HT-29 (cell line): ENCODE results near the gene ZNF148. TPM values are rescaled to one million over a fixed set of nuclear protein-coding genes. Genes with fewer than 3 reads are reported as not detected.

Experiments used
- DNase-seq: peaks from one replicate; pipeline ENCODE4 v3.0.0-alpha.2; 2015; ENCODE audit warnings: low spot score
- small RNA-seq: library from RNA; depleted of rRNA; stranded (forward); fragments of <200 nt; gene quantifications from one replicate; pipeline ENCODE3, GENCODE V24; 2014
- total RNA-seq: library from RNA; depleted of rRNA; stranded (reverse); fragments of >200 nt; shearing (Covaris generic); gene quantifications from 2 replicates; pipeline ENCODE4 v1.2.3, GENCODE V29; 2014; rRNA removed

The ZNF148 gene
- total RNA-seq, 1 experiment from 2014 or later: 18.8 TPM

DNA sequence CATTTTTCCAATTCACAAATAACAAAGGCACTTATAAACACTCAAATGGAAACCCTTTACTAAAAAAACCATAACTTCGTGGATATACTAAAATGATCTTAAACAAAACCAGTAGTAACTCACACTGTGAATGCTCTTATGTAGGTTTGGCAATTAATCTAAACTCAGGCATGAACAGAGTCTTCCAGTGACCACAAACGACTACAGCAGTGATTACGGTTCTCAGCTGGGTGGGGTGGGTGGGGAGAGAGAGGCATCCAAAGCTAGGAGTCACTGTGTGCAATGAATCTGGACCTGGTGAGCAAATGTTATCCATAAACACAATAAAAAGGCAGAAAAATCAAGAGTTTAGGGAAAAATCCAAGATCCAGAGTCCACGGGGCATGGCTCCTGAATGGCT, 183.9 kb downstream of the ZNF148 start:
- no peak for DNase-seq

DNA sequence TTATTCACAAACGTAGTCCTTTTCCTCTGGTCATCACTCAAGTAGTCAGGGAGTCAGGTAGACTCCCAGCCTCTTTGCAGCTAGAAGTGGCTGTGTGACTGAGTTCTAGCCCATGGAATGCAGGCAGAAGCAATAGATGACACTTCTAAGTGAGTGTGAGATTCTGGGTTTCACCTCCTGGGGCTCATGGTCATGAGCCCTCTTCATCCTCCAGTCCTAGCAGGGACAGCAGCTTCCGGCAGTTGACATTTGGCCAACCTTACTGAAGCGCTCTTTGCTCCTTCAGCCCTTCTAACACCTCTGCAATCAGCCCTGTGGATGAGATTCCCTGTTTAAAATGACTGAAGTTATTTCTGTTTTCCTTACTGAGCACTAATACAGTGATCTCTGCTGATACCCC, 184.3 kb downstream of the ZNF148 start:
- DNase-seq: no peak

DNA sequence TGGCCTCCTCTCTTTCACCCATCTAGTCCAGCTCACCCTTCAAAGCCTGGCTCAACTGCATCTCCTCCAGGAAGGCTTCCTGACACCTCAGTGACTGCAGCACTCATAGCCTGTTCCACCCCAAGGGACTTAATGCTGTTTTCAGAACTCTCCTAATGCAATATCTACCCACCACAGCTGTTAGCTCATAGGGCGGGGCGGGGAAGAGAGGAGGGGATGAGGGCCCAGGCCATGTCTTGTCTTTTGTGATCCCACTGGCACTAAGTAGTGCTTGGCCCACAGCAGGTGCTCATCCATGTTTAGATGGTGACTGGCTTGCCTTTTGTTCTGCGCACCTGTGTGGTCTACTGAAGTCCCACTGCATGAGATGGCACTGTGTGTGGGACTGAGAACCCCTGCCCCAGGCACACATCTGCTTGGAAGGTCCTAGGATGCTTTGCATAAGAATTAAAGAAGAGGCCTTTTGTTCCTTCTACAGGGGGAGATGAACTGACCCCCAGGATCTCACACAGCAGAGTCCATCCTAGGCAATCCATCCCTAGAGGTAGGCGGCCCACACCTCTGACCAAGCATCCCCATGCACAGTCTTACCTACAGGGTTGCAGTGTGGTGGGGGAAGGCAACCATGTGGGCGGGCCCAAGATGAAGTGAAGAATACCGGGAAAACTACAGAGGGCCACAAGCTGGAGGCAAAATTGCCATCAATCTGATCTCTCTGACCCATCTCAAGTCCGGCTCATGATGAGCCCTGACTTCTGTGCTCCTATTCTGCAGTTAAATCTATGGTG, 185.6 kb downstream of the ZNF148 start:
- DNase-seq: no peak

DNA sequence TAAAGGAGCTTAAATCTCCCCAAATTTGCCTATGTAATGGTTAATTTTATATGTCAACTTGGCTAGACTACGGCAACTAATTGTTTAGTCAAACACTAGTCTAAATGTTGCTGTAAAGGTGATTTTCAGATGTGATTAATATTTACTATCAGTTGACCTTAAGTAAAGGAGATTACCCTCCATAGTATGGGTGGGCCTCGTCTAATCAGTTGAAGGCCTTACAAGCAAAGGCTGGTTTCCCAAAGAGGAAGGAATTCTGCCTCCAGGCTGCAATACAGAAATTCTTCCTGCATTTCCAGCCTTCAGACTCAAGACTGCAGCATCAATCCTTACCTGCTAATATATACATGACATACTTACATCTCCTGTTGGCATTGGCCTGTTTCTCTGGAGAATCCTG, 186.2 kb downstream of the ZNF148 start:
- DNase-seq: no peak

DNA sequence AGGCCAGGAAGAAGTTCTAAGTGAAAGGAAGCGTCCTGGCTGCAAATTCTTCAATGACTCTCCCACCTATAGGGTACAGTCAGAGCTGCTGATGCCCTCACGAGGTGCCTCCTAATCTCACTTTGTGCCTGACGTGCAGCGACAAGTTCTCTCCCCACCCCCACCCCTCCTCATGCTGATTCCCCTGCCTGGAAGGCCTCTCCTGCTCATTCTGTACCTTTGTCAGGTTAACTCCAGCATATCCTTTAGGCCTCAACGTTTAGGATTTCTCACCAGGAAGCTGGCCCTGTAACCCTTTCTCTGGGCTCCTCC, 187.6 kb downstream of the ZNF148 start:
- DNase-seq: no peak

DNA sequence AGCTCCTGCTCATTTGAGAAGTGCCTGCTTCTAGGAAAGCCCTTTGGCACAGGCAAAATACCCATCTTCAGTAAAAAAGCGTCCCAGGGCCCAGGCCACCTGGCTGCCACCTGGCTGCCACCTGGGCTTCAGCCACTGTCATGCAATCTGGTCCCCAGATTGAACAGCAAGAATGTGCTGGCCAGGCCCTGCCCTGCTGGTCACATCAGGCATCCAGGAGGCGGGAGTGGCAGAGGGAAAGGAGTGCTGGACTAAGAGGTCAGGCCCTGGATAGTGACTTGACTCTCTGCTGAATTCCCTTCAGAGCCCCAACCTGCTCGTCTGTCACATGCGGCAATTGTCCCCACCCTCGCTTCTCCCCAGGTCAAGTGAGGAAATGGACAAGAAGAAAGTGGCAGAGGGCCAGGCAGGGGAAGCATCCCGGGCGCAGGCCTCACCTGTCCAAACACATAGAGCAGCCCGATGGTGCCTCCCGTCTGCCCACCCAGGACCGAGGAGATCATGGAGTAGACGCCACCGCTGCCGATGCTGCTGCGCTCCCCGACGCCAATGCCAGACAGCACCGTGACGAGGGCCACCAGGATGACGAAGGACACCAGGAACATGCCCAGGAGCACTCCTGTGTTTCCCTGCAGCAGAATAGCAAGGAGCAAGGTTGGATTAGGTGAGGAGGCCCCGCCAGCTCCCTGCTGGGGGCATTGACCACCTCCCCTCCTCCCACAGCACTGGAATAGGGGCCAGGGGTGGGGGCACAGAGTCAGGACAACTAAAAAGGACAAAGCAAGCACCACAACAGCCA, 188.1 kb downstream of the ZNF148 start:
- no peak for DNase-seq

DNA sequence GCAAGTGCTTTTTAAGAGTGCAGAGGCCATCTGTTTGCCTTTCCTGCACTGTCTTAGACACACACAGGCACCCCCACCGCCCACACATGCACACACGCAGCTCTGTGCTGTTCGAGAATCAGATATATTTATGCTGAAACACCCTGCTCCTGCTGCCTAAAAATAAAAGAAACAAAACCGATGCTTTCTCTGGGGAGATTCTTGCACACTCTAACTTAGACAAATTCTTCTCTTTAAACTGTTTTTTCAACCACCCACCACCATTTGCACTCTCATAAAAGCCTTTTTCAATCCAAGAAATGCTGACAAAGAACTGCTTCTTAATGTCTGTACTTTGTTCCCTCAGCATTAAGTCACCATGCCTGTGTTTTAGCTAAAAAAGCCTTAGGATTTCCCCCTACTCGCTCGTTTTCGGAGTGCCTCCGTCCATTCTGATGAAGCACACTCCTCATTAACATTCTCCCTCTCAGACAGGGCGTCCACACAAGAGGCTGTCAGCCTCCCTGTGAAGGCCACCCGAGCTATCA, 188.8 kb downstream of the ZNF148 start:
- no peak for DNase-seq

DNA sequence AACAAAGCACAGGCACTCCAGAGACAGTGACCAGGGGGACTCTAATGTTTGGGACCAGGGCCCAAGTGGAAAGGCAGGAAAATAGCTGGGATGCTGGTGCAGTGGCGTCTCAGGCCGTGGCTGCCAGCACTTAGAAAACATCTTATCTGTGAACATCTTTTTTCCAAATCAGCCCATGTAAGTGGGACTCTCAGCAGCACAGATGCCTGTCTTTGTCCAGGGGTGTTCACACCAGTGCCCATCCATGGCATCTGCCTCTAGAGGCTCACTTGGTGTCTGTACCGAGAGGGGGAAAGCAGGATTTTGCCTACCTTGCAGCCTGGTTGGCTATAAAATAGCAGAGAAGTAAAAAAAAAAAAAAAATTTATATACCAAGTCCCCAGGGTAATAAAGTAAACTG, 189.3 kb downstream of the ZNF148 start:
- no peak for DNase-seq

DNA sequence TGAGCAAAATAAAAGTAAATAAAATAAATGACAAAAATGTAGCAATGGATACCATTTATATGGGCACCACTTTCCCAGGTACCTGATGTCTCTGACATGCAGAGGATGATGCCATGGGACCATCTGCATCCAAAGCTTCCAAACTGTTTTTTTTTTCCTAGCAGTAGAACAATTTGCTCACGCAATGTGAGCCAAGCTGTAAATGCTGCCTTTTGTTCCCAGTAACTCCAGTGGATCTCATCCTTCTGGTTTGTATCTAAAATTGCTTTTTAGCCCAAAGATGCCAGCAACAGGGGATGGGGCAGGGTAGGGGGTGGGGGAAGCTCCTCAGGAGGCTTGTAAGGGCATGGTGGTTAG, 195.3 kb downstream of the ZNF148 start:
- DNase-seq: no peak

DNA sequence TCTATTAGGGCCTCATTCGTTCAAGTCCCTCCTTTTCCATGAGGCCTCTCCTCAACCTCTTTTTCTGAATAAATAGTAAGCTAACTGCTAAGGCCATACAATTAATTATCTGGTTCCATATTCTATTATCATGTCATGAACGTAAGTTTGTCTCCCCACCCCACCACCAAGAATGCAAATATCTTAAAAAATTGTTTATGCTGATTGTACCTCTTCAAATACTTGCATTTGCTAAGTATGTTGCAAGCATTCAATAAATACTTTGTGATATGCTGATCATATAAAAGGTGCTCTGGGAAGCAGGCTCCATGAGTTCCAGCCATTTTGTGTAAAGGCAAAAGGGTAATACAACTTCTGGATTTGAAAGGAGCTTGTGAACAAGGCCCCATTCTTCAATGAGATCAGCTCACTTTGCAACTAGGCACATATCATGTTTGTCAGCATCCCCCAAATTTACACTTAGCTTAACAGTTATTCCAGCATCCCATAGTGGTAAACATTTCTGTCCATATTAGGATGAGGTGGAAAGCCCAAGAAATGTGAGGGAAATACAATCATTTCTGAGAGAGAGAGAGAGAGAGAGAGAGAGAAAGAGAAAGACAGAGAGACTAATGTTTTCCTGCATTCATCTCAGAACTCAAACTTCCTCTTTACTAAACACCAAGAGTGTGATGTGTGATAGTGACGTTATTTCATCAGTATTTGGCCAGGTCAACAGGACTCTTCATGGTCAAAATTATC, 195.8 kb downstream of the ZNF148 start:
- DNase-seq: no peak

DNA sequence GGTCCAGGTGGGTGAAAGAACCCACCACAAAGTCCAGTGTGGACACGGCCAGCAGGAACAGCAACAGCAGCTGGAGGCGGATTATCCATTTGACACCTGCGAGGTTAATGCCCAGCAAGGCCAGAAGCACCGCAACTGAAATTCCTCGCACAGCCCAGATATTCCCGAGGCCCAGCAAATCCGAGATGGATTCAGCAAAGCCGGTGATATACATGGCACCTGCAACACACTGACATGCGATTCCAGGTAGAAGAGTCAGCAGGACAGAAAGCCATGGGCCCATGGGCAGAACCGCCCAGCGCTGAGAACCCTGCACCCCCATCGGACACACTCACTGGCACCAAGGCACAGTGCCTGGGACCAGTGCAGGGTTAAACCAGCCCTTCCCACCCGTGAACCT, 197.4 kb downstream of the ZNF148 start:
- DNase-seq: no peak

Small RNA genes lying within 50 kb of the gene (small RNA-seq; reads per million reads assigned to genes)
- not detected for gene RNU6-232P

Other genes with a start within 250 kb of the ZNF148 start
- gene SLC12A8, start 162.6 kb downstream of the ZNF148 start, total RNA-seq: 57.8 and 61.3 TPM in 2 replicates
- gene SNX4, start 144.9 kb upstream of the ZNF148 start, total RNA-seq: 20.0 and 33.3 TPM in 2 replicates
- gene OSBPL11, start 220.2 kb upstream of the ZNF148 start, total RNA-seq: 2.9 and 3.3 TPM in 2 replicates